ENCODE results near the gene CAV1. TPM values are rescaled to one million over a fixed set of nuclear protein-coding genes. Genes with fewer than 3 reads are reported as not detected.

The CAV1 gene
- total RNA-seq, 4 donors from 2014 or later: 52.2 to 73.8 (median 62.2) TPM

- Histone ChIP-seq H3K9me3 (no peaks in the 10 kb centered on the region), H3K27me3 (no peaks in the 10 kb centered on the region), H3K4me3 (peak overlapping the region in 1 of 4 donors; percentile 19), H3K4me1 (peaks cover 13 to 45% (median 20%) of the 10 kb centered on the region in 4 donors), H3K36me3 (no peaks in the 10 kb centered on the region), H3K27ac (peak overlapping the region; percentile 31 to 66 (median 58))
- TF ChIP-seq EP300 (IDR thresholded peaks at IDR 0.05; ENCODE audit: low read depth) (no peak), POLR2AphosphoS5 (IDR thresholded peaks at IDR 0.05) (no peak), CTCF (IDR thresholded peaks at IDR 0.05) (no peak), POLR2A (IDR thresholded peaks at IDR 0.05) (no peak)
- peak; percentile 45 for DNase-seq
- in situ Hi-C loops (cut with MboI; ENCODE audit: low pct_ligation_motif_present in 1 of 4, low pct_unique_long_range_greater_than_20kb in 1 of 4, low sequenced_read_pairs in 3 of 4): loop anchor here (5.0 to 25.0 kb wide), 6 partner anchors 212 to 418 kb away; no protein-coding TSS in a partner anchor
- intact Hi-C loops (cut with DNase I; ENCODE audit: low total_unique reads): loop anchor here (1.0 kb wide), 1 partner anchor 217 kb away; no protein-coding TSS in a partner anchor
- 23 to 24% methylated on average over 8 of the region's 8 CpGs for WGBS, 2 donors (ENCODE audit: low coverage in 1 of 2)
Observed at GRCh38 chr7:116592445-116592844, 67.6 kb downstream of the CAV1 start.

GRCh38 chr7:116593359-116594075 is 68.7 kb downstream of the CAV1 start:
- H3K4me3 ChIP-seq: no peak overlapping the region

GRCh38 chr7:116595063-116595462 is 70.2 kb downstream of the CAV1 start:
- intact Hi-C loops (cut with DNase I; ENCODE audit: low total_unique reads) (no loop called here), in situ Hi-C loops (cut with MboI; ENCODE audit: low pct_ligation_motif_present in 1 of 4, low pct_unique_long_range_greater_than_20kb in 1 of 4, low sequenced_read_pairs in 3 of 4) (loop anchor here (5.0 to 25.0 kb wide), 7 partner anchors 210 to 420 kb away; no protein-coding TSS in a partner anchor)
- Histone ChIP-seq H3K27ac (no peak overlapping the region), H3K4me3 (no peak overlapping the region), H3K27me3 (no peaks in the 10 kb centered on the region), H3K4me1 (peaks cover 4 to 29% (median 17%) of the 10 kb centered on the region in 4 donors), H3K36me3 (no peaks in the 10 kb centered on the region), H3K9me3 (no peaks in the 10 kb centered on the region)
- DNase-seq: no peak
- TF ChIP-seq POLR2A (IDR thresholded peaks at IDR 0.05): no peak
- TF ChIP-seq EP300 (IDR thresholded peaks at IDR 0.05; ENCODE audit: low read depth): no peak
- TF ChIP-seq POLR2AphosphoS5 (IDR thresholded peaks at IDR 0.05): no peak
- TF ChIP-seq CTCF (IDR thresholded peaks at IDR 0.05): no peak
- 93 to 97% methylated on average over 9 of the region's 9 CpGs for WGBS, 2 donors (ENCODE audit: low coverage in 1 of 2)

More at GRCh38 chr7:116593359-116594075, 68.7 kb downstream of the CAV1 start:
- TF ChIP-seq POLR2A (IDR thresholded peaks at IDR 0.05) (no peak), CTCF (IDR thresholded peaks at IDR 0.05) (no peak)
- intact Hi-C loops (cut with DNase I; ENCODE audit: low total_unique reads): no loop called here
- Histone ChIP-seq H3K4me1 (peaks cover 8 to 37% (median 19%) of the 10 kb centered on the region in 4 donors), H3K9me3 (no peaks in the 10 kb centered on the region), H3K36me3 (no peaks in the 10 kb centered on the region), H3K27ac (peak overlapping the region; percentile 6 to 61 (median 39)), H3K27me3 (no peaks in the 10 kb centered on the region)
- in situ Hi-C loops (cut with MboI; ENCODE audit: low pct_ligation_motif_present in 1 of 4, low pct_unique_long_range_greater_than_20kb in 1 of 4, low sequenced_read_pairs in 3 of 4): loop anchor here (5.0 to 25.0 kb wide), 6 partner anchors 211 to 419 kb away; no protein-coding TSS in a partner anchor
- DNase-seq: no peak
- 65 to 67% methylated on average over 5 of the region's 5 CpGs for WGBS, 2 donors (ENCODE audit: low coverage in 1 of 2)

GRCh38 chr7:116597384-116597783 is 72.5 kb downstream of the CAV1 start:
- H3K27me3 ChIP-seq: no peaks in the 10 kb centered on the region
- in situ Hi-C loops (cut with MboI; ENCODE audit: low pct_ligation_motif_present in 1 of 4, low pct_unique_long_range_greater_than_20kb in 1 of 4, low sequenced_read_pairs in 3 of 4): loop anchor here (5.0 to 25.0 kb wide), 7 partner anchors 207 to 423 kb away; no protein-coding TSS in a partner anchor
- no peak overlapping the region for H3K4me3 ChIP-seq
- 83 to 88% methylated on average over 2 to 6 of the region's 6 CpGs for WGBS, 2 donors (ENCODE audit: low coverage in 1 of 2)
- H3K9me3 ChIP-seq: no peaks in the 10 kb centered on the region
- no peak for TF ChIP-seq CTCF (IDR thresholded peaks at IDR 0.05)
- TF ChIP-seq POLR2AphosphoS5 (IDR thresholded peaks at IDR 0.05): no peak
- TF ChIP-seq POLR2A (IDR thresholded peaks at IDR 0.05): no peak
- TF ChIP-seq EP300 (IDR thresholded peaks at IDR 0.05; ENCODE audit: low read depth): no peak
- peaks cover 0 to 24% (median 9%) of the 10 kb centered on the region in 4 donors for H3K4me1 ChIP-seq
- no peak for DNase-seq
- H3K27ac ChIP-seq: no peak overlapping the region
- intact Hi-C loops (cut with DNase I; ENCODE audit: low total_unique reads): no loop called here
- H3K36me3 ChIP-seq: no peaks in the 10 kb centered on the region
